IPS-20b (cell line): ENCODE measurements around the gene UBQLN3.

Experiments used
- H3K27ac ChIP-seq: one replicate; pipeline ENCODE4 v1.5.1; 2013; ENCODE audit warnings: low read length
- H3K27me3 ChIP-seq: 2 replicates; pipeline ENCODE4 v1.6.1; 2013; ENCODE audit warnings: mild to moderate bottlenecking, low read length, inconsistent platforms; ENCODE audit not compliant: insufficient read depth
- H3K36me3 ChIP-seq: 2 replicates; pipeline ENCODE4 v1.6.1; 2013; ENCODE audit warnings: low read depth, mild to moderate bottlenecking, inconsistent platforms, low read length, moderate library complexity; ENCODE audit not compliant: insufficient read depth
- H3K4me1 ChIP-seq: 2 replicates; pipeline ENCODE4 v1.6.1; 2013; ENCODE audit warnings: mild to moderate bottlenecking, control low read depth, inconsistent platforms, low read length, moderate library complexity; ENCODE audit not compliant: insufficient read depth
- H3K4me3 ChIP-seq: 2 replicates; pipeline ENCODE4 v1.5.1; 2013; ENCODE audit warnings: mild to moderate bottlenecking, low read length, inconsistent platforms
- H3K9ac ChIP-seq: 2 replicates; pipeline ENCODE4 v1.6.1; 2013; ENCODE audit warnings: low read depth, mild to moderate bottlenecking, inconsistent platforms, low read length, moderate library complexity
- H3K9me3 ChIP-seq: 2 replicates; pipeline ENCODE4 v1.6.1; 2013; ENCODE audit warnings: mild to moderate bottlenecking, low read depth, low read length, inconsistent platforms; ENCODE audit not compliant: insufficient read depth

UBQLN3 gene

GRCh38 chr11:5500393-5500801 is 9.4 kb downstream of the UBQLN3 start:
- Histone ChIP-seq H3K36me3 (no peaks in the 10 kb centered on the region), H3K9me3 (no peaks in the 10 kb centered on the region), H3K27me3 (no peaks in the 10 kb centered on the region), H3K27ac (no peak overlapping the region), H3K9ac (no peak overlapping the region), H3K4me1 (no peaks in the 10 kb centered on the region), H3K4me3 (no peak overlapping the region)

- Histone ChIP-seq H3K27ac (no peak overlapping the region), H3K9ac (no peak overlapping the region), H3K4me3 (no peak overlapping the region), H3K36me3 (no peaks in the 10 kb centered on the region), H3K9me3 (no peaks in the 10 kb centered on the region), H3K27me3 (no peaks in the 10 kb centered on the region), H3K4me1 (no peaks in the 10 kb centered on the region)
Observed at GRCh38 chr11:5499671-5500070, 10.1 kb downstream of the UBQLN3 start.

- no peaks in the 10 kb centered on the region for H3K36me3 ChIP-seq
- no peaks in the 10 kb centered on the region for H3K4me1 ChIP-seq
- H3K4me3 ChIP-seq: no peak overlapping the region
- no peak overlapping the region for H3K9ac ChIP-seq
- no peak overlapping the region for H3K27ac ChIP-seq
- H3K9me3 ChIP-seq: no peaks in the 10 kb centered on the region
- H3K27me3 ChIP-seq: no peaks in the 10 kb centered on the region; the same call in 1 of the 2 replicates
Observed at GRCh38 chr11:5489576-5490357, 20.0 kb downstream of the UBQLN3 start.

- H3K9me3 ChIP-seq: no peaks in the 10 kb centered on the region
- no peaks in the 10 kb centered on the region for H3K4me1 ChIP-seq
Observed at GRCh38 chr11:5488798-5489399, 20.9 kb downstream of the UBQLN3 start.

GRCh38 chr11:5488385-5488784 is 21.4 kb downstream of the UBQLN3 start, which contains the start of gene OR52D1:
OR52D1 (plus strand) TSS chr11:5488685; CDS start chr11:5488707, 22 bp downstream.
- Histone ChIP-seq H3K4me1 (no peaks in the 10 kb centered on the region), H3K27me3 (no peaks in the 10 kb centered on the region; the same call in 1 of the 2 replicates), H3K27ac (no peak within 1 kb of the TSS), H3K36me3 (no peaks in the 10 kb centered on the region), H3K9me3 (no peaks in the 10 kb centered on the region), H3K4me3 (no peak within 1 kb of the TSS), H3K9ac (no peak within 1 kb of the TSS)

More at GRCh38 chr11:5488798-5489399, 20.9 kb downstream of the UBQLN3 start:
- no peaks in the 10 kb centered on the region for H3K36me3 ChIP-seq
- no peaks in the 10 kb centered on the region; the same call in 1 of the 2 replicates for H3K27me3 ChIP-seq
- H3K27ac ChIP-seq: no peak overlapping the region
- no peak overlapping the region for H3K4me3 ChIP-seq
- H3K9ac ChIP-seq: no peak overlapping the region

GRCh38 chr11:5486421-5486820 is 23.3 kb downstream of the UBQLN3 start:
- Histone ChIP-seq H3K9me3 (no peaks in the 10 kb centered on the region), H3K4me3 (no peak overlapping the region), H3K36me3 (no peaks in the 10 kb centered on the region), H3K9ac (no peak overlapping the region), H3K4me1 (no peaks in the 10 kb centered on the region), H3K27me3 (no peaks in the 10 kb centered on the region; the same call in 1 of the 2 replicates), H3K27ac (no peak overlapping the region)

GRCh38 chr11:5486003-5486402 is 23.8 kb downstream of the UBQLN3 start:
- Histone ChIP-seq H3K27ac (no peak overlapping the region), H3K4me3 (no peak overlapping the region), H3K4me1 (no peaks in the 10 kb centered on the region), H3K36me3 (no peaks in the 10 kb centered on the region), H3K27me3 (no peaks in the 10 kb centered on the region; the same call in 1 of the 2 replicates), H3K9me3 (no peaks in the 10 kb centered on the region), H3K9ac (no peak overlapping the region)

GRCh38 chr11:5476186-5476819 is 33.5 kb downstream of the UBQLN3 start:
- Histone ChIP-seq H3K27ac (no peak overlapping the region), H3K4me1 (no peaks in the 10 kb centered on the region), H3K36me3 (no peaks in the 10 kb centered on the region)

GRCh38 chr11:5473921-5474320 is 35.8 kb downstream of the UBQLN3 start:
- Histone ChIP-seq H3K4me1 (no peaks in the 10 kb centered on the region), H3K4me3 (no peak overlapping the region), H3K9me3 (no peaks in the 10 kb centered on the region; the same call in 1 of the 2 replicates), H3K36me3 (no peaks in the 10 kb centered on the region), H3K27me3 (no peaks in the 10 kb centered on the region), H3K9ac (no peak overlapping the region), H3K27ac (no peak overlapping the region)

More at GRCh38 chr11:5476186-5476819, 33.5 kb downstream of the UBQLN3 start:
- no peaks in the 10 kb centered on the region for H3K27me3 ChIP-seq
- H3K4me3 ChIP-seq: no peak overlapping the region
- no peaks in the 10 kb centered on the region; the same call in 1 of the 2 replicates for H3K9me3 ChIP-seq
- H3K9ac ChIP-seq: no peak overlapping the region

- Histone ChIP-seq H3K36me3 (no peaks in the 10 kb centered on the region), H3K27ac (no peak overlapping the region), H3K4me1 (no peaks in the 10 kb centered on the region), H3K27me3 (no peaks in the 10 kb centered on the region), H3K9ac (no peak overlapping the region), H3K9me3 (no peaks in the 10 kb centered on the region), H3K4me3 (no peak overlapping the region)
Observed at GRCh38 chr11:5467527-5467926, 42.2 kb downstream of the UBQLN3 start.

GRCh38 chr11:5460983-5461621 is 48.7 kb downstream of the UBQLN3 start:
- no peaks in the 10 kb centered on the region for H3K4me1 ChIP-seq
- H3K9me3 ChIP-seq: no peaks in the 10 kb centered on the region
- no peak overlapping the region for H3K9ac ChIP-seq
- H3K27ac ChIP-seq: no peak overlapping the region
- no peaks in the 10 kb centered on the region for H3K27me3 ChIP-seq
- no peak overlapping the region for H3K4me3 ChIP-seq
- H3K36me3 ChIP-seq: no peaks in the 10 kb centered on the region
